ENCODE data around the gene STRBP.
"Not testable (repeated sequence)": the region's sequence is repeated elsewhere in the genome, so short reads cannot be mapped to it uniquely, and the experiment has no call there.

The STRBP gene

GRCh38 chr9:123281659-123282350 lies 13.4 kb upstream of the STRBP start:
- Histone ChIP-seq H3K4me2 (ENCODE audit: low read depth, low read length) (no peak overlapping the region), H3K9ac (ENCODE audit: low read length) (no peak overlapping the region), H3K4me1 (ENCODE audit: low read length) (no peaks in the 10 kb centered on the region), H3K4me3 (ENCODE audit: low read length) (no peak overlapping the region), H4K20me1 (ENCODE audit: insufficient read depth, low read length) (no peaks in the 10 kb centered on the region), H3F3A (ENCODE audit: insufficient read depth, low read length) (no peaks in the 10 kb centered on the region), H3K9me2 (replicated peaks; ENCODE audit: insufficient read depth, low read length) (no peaks in the 10 kb centered on the region), H3K9me3 (replicated peaks; ENCODE audit: insufficient read depth, low read length) (no peaks in the 10 kb centered on the region), H3K27me3 (replicated peaks; ENCODE audit: insufficient read depth, low read length) (no peaks in the 10 kb centered on the region), H3K79me2 (ENCODE audit: low read length) (no peaks in the 10 kb centered on the region), H3K36me3 (replicated peaks; ENCODE audit: insufficient read depth, low read length) (no peaks in the 10 kb centered on the region), H3K27ac (ENCODE audit: low read length) (no peak overlapping the region), H2AFZ (ENCODE audit: low read length) (no peak overlapping the region)
- TF ChIP-seq EZH2phosphoT487 (IDR thresholded peaks at IDR 0.05; ENCODE audit: low read length) (no peak), CTCF (IDR thresholded peaks at IDR 0.05; ENCODE audit: low read length) (no peak), EZH2 (optimal IDR thresholded peaks at IDR 0.05; ENCODE audit: low read depth, low read length) (no peak)
- no peak for DNase-seq

GRCh38 chr9:123278879-123279493 lies 10.6 kb upstream of the STRBP start:
- not testable (repeated sequence) for H4K20me1 ChIP-seq (ENCODE audit: insufficient read depth, low read length); H3K36me3 ChIP-seq (replicated peaks; ENCODE audit: insufficient read depth, low read length); H3K27ac ChIP-seq (ENCODE audit: low read length); H2AFZ ChIP-seq (ENCODE audit: low read length); DNase-seq; H3K4me1 ChIP-seq (ENCODE audit: low read length); H3K9me2 ChIP-seq (replicated peaks; ENCODE audit: insufficient read depth, low read length); H3K27me3 ChIP-seq (replicated peaks; ENCODE audit: insufficient read depth, low read length); H3K4me3 ChIP-seq (ENCODE audit: low read length); H3K79me2 ChIP-seq (ENCODE audit: low read length); H3F3A ChIP-seq (ENCODE audit: insufficient read depth, low read length); H3K9ac ChIP-seq (ENCODE audit: low read length); H3K4me2 ChIP-seq (ENCODE audit: low read depth, low read length); H3K9me3 ChIP-seq (replicated peaks; ENCODE audit: insufficient read depth, low read length)

GRCh38 chr9:123278361-123278760 lies 10.0 kb upstream of the STRBP start:
- no peaks in the 10 kb centered on the region; the same call in 1 of the 2 replicates for H3K9me3 ChIP-seq (replicated peaks; ENCODE audit: insufficient read depth, low read length)
- H3K27me3 ChIP-seq (replicated peaks; ENCODE audit: insufficient read depth, low read length): no peaks in the 10 kb centered on the region
- no peaks in the 10 kb centered on the region for H3K79me2 ChIP-seq (ENCODE audit: low read length)
- DNase-seq: no peak
- no peaks in the 10 kb centered on the region for H3K9me2 ChIP-seq (replicated peaks; ENCODE audit: insufficient read depth, low read length)
- H3K4me3 ChIP-seq (ENCODE audit: low read length): no peak overlapping the region
- no peak overlapping the region for H3K27ac ChIP-seq (ENCODE audit: low read length)
- no peaks in the 10 kb centered on the region for H3K4me1 ChIP-seq (ENCODE audit: low read length)
- no peaks in the 10 kb centered on the region for H3F3A ChIP-seq (ENCODE audit: insufficient read depth, low read length)
- H3K4me2 ChIP-seq (ENCODE audit: low read depth, low read length): no peak overlapping the region
- TF ChIP-seq CTCF (IDR thresholded peaks at IDR 0.05; ENCODE audit: low read length): no peak
- TF ChIP-seq EZH2phosphoT487 (IDR thresholded peaks at IDR 0.05; ENCODE audit: low read length): no peak
- no peak for TF ChIP-seq EZH2 (optimal IDR thresholded peaks at IDR 0.05; ENCODE audit: low read depth, low read length)
- H4K20me1 ChIP-seq (ENCODE audit: insufficient read depth, low read length): no peaks in the 10 kb centered on the region
- no peaks in the 10 kb centered on the region for H3K36me3 ChIP-seq (replicated peaks; ENCODE audit: insufficient read depth, low read length)
- no peak overlapping the region for H2AFZ ChIP-seq (ENCODE audit: low read length)
- H3K9ac ChIP-seq (ENCODE audit: low read length): no peak overlapping the region

- H3F3A ChIP-seq (ENCODE audit: insufficient read depth, low read length): peaks cover 3% of the 10 kb centered on the region; the same call in 1 of the 2 replicates
- H3K36me3 ChIP-seq (replicated peaks; ENCODE audit: insufficient read depth, low read length): no peaks in the 10 kb centered on the region
- no peak overlapping the region for H3K27ac ChIP-seq (ENCODE audit: low read length)
- no peak overlapping the region for H3K4me2 ChIP-seq (ENCODE audit: low read depth, low read length)
- H3K9me2 ChIP-seq (replicated peaks; ENCODE audit: insufficient read depth, low read length): no peaks in the 10 kb centered on the region
- no peak overlapping the region for H3K4me3 ChIP-seq (ENCODE audit: low read length)
- no peak overlapping the region for H2AFZ ChIP-seq (ENCODE audit: low read length)
- no peak for DNase-seq
- H3K4me1 ChIP-seq (ENCODE audit: low read length): peaks cover 4% of the 10 kb centered on the region; the same call in 1 of the 2 replicates
- TF ChIP-seq EZH2phosphoT487 (IDR thresholded peaks at IDR 0.05; ENCODE audit: low read length): no peak
- TF ChIP-seq CTCF (IDR thresholded peaks at IDR 0.05; ENCODE audit: low read length): no peak
- no peak for TF ChIP-seq EZH2 (optimal IDR thresholded peaks at IDR 0.05; ENCODE audit: low read depth, low read length)
- no peaks in the 10 kb centered on the region for H3K79me2 ChIP-seq (ENCODE audit: low read length)
- H3K27me3 ChIP-seq (replicated peaks; ENCODE audit: insufficient read depth, low read length): no peaks in the 10 kb centered on the region
- no peaks in the 10 kb centered on the region for H4K20me1 ChIP-seq (ENCODE audit: insufficient read depth, low read length)
- no peak overlapping the region for H3K9ac ChIP-seq (ENCODE audit: low read length)
- H3K9me3 ChIP-seq (replicated peaks; ENCODE audit: insufficient read depth, low read length): no peaks in the 10 kb centered on the region; the same call in 1 of the 2 replicates
These were observed 8.2 kb upstream of the STRBP start for GRCh38 chr9:123276551-123276950.

- not testable (repeated sequence) for H3K36me3 ChIP-seq (replicated peaks; ENCODE audit: insufficient read depth, low read length); H3K4me2 ChIP-seq (ENCODE audit: low read depth, low read length); H3K9me3 ChIP-seq (replicated peaks; ENCODE audit: insufficient read depth, low read length); H3K4me3 ChIP-seq (ENCODE audit: low read length); H3K27ac ChIP-seq (ENCODE audit: low read length); H3K9ac ChIP-seq (ENCODE audit: low read length); H2AFZ ChIP-seq (ENCODE audit: low read length); DNase-seq; H3K27me3 ChIP-seq (replicated peaks; ENCODE audit: insufficient read depth, low read length); H3K9me2 ChIP-seq (replicated peaks; ENCODE audit: insufficient read depth, low read length); H4K20me1 ChIP-seq (ENCODE audit: insufficient read depth, low read length)
- peaks cover 27% of the 10 kb centered on the region for H3K4me1 ChIP-seq (ENCODE audit: low read length)
- peaks cover 11% of the 10 kb centered on the region for H3F3A ChIP-seq (ENCODE audit: insufficient read depth, low read length)
- H3K79me2 ChIP-seq (ENCODE audit: low read length): peaks cover 19% of the 10 kb centered on the region
These were observed 2.7 kb upstream of the STRBP start for GRCh38 chr9:123271133-123271532.
